HUES6 (cell line): ENCODE data around the gene HLA-B.
A peak's percentile ranks its signal among the peaks of the same experiment; 100 is the strongest.
"Not testable (repeated sequence)": the region's sequence is repeated elsewhere in the genome, so short reads cannot be mapped to it uniquely, and the experiment has no call there.

Experiments
- H3K27ac ChIP-seq: 2 replicates; pipeline ENCODE4 v1.7.0; 2013; ENCODE audit warnings: low read depth, mild to moderate bottlenecking, low read length, inconsistent platforms
- H3K27me3 ChIP-seq: 2 replicates; pipeline ENCODE4 v1.6.1; 2013; ENCODE audit warnings: low read length; ENCODE audit not compliant: control insufficient read depth, insufficient read depth
- H3K36me3 ChIP-seq: 2 replicates; pipeline ENCODE4 v1.6.1; 2013; ENCODE audit warnings: low read length; ENCODE audit not compliant: control insufficient read depth, insufficient read depth
- H3K4me1 ChIP-seq: 2 replicates; pipeline ENCODE4 v1.6.1; 2013; ENCODE audit warnings: low read length; ENCODE audit not compliant: control insufficient read depth, insufficient read depth
- H3K4me3 ChIP-seq: 2 replicates; pipeline ENCODE4 v1.5.1; 2013; ENCODE audit warnings: low read depth, low read length
- H3K9ac ChIP-seq: one replicate; pipeline ENCODE4 v1.6.1; 2013; ENCODE audit warnings: mild to moderate bottlenecking, low read length
- H3K9me3 ChIP-seq: 2 replicates; pipeline ENCODE4 v1.6.1; 2013; ENCODE audit warnings: low read depth, low read length; ENCODE audit not compliant: control insufficient read depth, insufficient read depth

HLA-B gene

GRCh38 chr6:31397153-31397499 lies 40.1 kb upstream of the HLA-B start:
- not testable (repeated sequence) for H3K36me3 ChIP-seq, H3K27ac ChIP-seq, H3K9me3 ChIP-seq, H3K9ac ChIP-seq
- Histone ChIP-seq H3K4me1 (peaks cover 17% of the 10 kb centered on the region), H3K27me3 (peaks cover 25% of the 10 kb centered on the region), H3K4me3 (peak overlapping the region; percentile 11; the same call in 1 of the 2 replicates)

GRCh38 chr6:31396422-31397152 lies 39.6 kb upstream of the HLA-B start:
- no peak overlapping the region for H3K9ac ChIP-seq
- no peak overlapping the region for H3K4me3 ChIP-seq
- H3K36me3 ChIP-seq: no peaks in the 10 kb centered on the region

GRCh38 chr6:31395832-31396231 lies 38.9 kb upstream of the HLA-B start:
- no peak overlapping the region for H3K27ac ChIP-seq
- no peaks in the 10 kb centered on the region for H3K9me3 ChIP-seq
- no peak overlapping the region for H3K4me3 ChIP-seq
- peaks cover 9% of the 10 kb centered on the region; the same call in 1 of the 2 replicates for H3K4me1 ChIP-seq
- H3K9ac ChIP-seq: no peak overlapping the region
- H3K27me3 ChIP-seq: peaks cover 12% of the 10 kb centered on the region
- no peaks in the 10 kb centered on the region for H3K36me3 ChIP-seq

More at GRCh38 chr6:31396422-31397152, 39.6 kb upstream of the HLA-B start:
- no peak overlapping the region for H3K27ac ChIP-seq
- no peaks in the 10 kb centered on the region for H3K9me3 ChIP-seq
- peaks cover 20% of the 10 kb centered on the region for H3K27me3 ChIP-seq
- H3K4me1 ChIP-seq: peaks cover 16% of the 10 kb centered on the region

- H3K9me3 ChIP-seq: no peaks in the 10 kb centered on the region
- no peak overlapping the region for H3K9ac ChIP-seq
- peaks cover 7% of the 10 kb centered on the region; the same call in 1 of the 2 replicates for H3K4me1 ChIP-seq
- peaks cover 5% of the 10 kb centered on the region; the same call in 1 of the 2 replicates for H3K27me3 ChIP-seq
- no peak overlapping the region for H3K27ac ChIP-seq
- no peaks in the 10 kb centered on the region for H3K36me3 ChIP-seq
- no peak overlapping the region for H3K4me3 ChIP-seq
Measured at GRCh38 chr6:31394381-31394780, 37.4 kb upstream of the HLA-B start.

GRCh38 chr6:31393932-31394331 lies 37.0 kb upstream of the HLA-B start:
- peaks cover 5% of the 10 kb centered on the region; the same call in 1 of the 2 replicates for H3K27me3 ChIP-seq
- H3K36me3 ChIP-seq: no peaks in the 10 kb centered on the region
- H3K4me3 ChIP-seq: no peak overlapping the region
- no peak overlapping the region for H3K27ac ChIP-seq
- no peaks in the 10 kb centered on the region for H3K9me3 ChIP-seq
- H3K9ac ChIP-seq: no peak overlapping the region
- H3K4me1 ChIP-seq: peaks cover 7% of the 10 kb centered on the region; the same call in 1 of the 2 replicates

- H3K4me3 ChIP-seq, H3K27me3 ChIP-seq, H3K27ac ChIP-seq, H3K36me3 ChIP-seq, H3K4me1 ChIP-seq, H3K9ac ChIP-seq, H3K9me3 ChIP-seq: not testable (repeated sequence)
Measured at GRCh38 chr6:31389802-31390132, 32.8 kb upstream of the HLA-B start.

GRCh38 chr6:31388916-31389801 lies 32.2 kb upstream of the HLA-B start:
- not testable (repeated sequence) for H3K4me1 ChIP-seq, H3K36me3 ChIP-seq, H3K4me3 ChIP-seq, H3K27ac ChIP-seq, H3K27me3 ChIP-seq, H3K9ac ChIP-seq, H3K9me3 ChIP-seq

GRCh38 chr6:31386977-31387376 lies 30.0 kb upstream of the HLA-B start:
- no peaks in the 10 kb centered on the region for H3K27me3 ChIP-seq
- H3K9ac ChIP-seq: no peak overlapping the region
- no peaks in the 10 kb centered on the region for H3K4me1 ChIP-seq
- no peak overlapping the region for H3K27ac ChIP-seq
- no peak overlapping the region for H3K4me3 ChIP-seq
- H3K36me3 ChIP-seq: no peaks in the 10 kb centered on the region
- no peaks in the 10 kb centered on the region for H3K9me3 ChIP-seq

GRCh38 chr6:31386099-31386498 lies 29.1 kb upstream of the HLA-B start:
- H3K4me1 ChIP-seq: no peaks in the 10 kb centered on the region
- H3K9me3 ChIP-seq: no peaks in the 10 kb centered on the region
- no peaks in the 10 kb centered on the region for H3K36me3 ChIP-seq
- no peaks in the 10 kb centered on the region for H3K27me3 ChIP-seq
- H3K4me3 ChIP-seq: no peak overlapping the region
- no peak overlapping the region for H3K27ac ChIP-seq
- no peak overlapping the region for H3K9ac ChIP-seq

- H3K9me3 ChIP-seq: no peaks in the 10 kb centered on the region
- no peak overlapping the region for H3K9ac ChIP-seq
- H3K27ac ChIP-seq: no peak overlapping the region
- no peak overlapping the region for H3K4me3 ChIP-seq
- no peaks in the 10 kb centered on the region for H3K36me3 ChIP-seq
- H3K27me3 ChIP-seq: no peaks in the 10 kb centered on the region
- no peaks in the 10 kb centered on the region for H3K4me1 ChIP-seq
Measured at GRCh38 chr6:31385041-31385440, 28.1 kb upstream of the HLA-B start.

GRCh38 chr6:31383149-31383548 lies 26.2 kb upstream of the HLA-B start:
- peaks cover 15% of the 10 kb centered on the region for H3K27me3 ChIP-seq
- H3K4me3 ChIP-seq: no peak overlapping the region
- no peak overlapping the region for H3K27ac ChIP-seq
- H3K9ac ChIP-seq: no peak overlapping the region
- H3K36me3 ChIP-seq: no peaks in the 10 kb centered on the region
- H3K9me3 ChIP-seq: no peaks in the 10 kb centered on the region
- H3K4me1 ChIP-seq: no peaks in the 10 kb centered on the region
